ENCODE results near the gene CCDC47.

Gene CCDC47

GRCh38 chr17:63697341-63698286 lies 75.8 kb downstream of the CCDC47 start:
- DNase-seq: peak; percentile 87

- peak; percentile 71 for DNase-seq
Observed at GRCh38 chr17:63696381-63696961, 76.9 kb downstream of the CCDC47 start.

GRCh38 chr17:63695889-63696288 lies 77.5 kb downstream of the CCDC47 start:
- DNase-seq: no peak
